IPS-11a (cell line): Measurements from ENCODE around the gene GTPBP2.
"Not testable (repeated sequence)": the region's sequence is repeated elsewhere in the genome, so short reads cannot be mapped to it uniquely, and the experiment has no call there.

Experiments used
- H3K4me3 ChIP-seq: one replicate; pipeline ENCODE4 v1.5.1; 2013; ENCODE audit warnings: low read depth, low read length, control low read depth

GTPBP2 gene

GRCh38 chr6:43658161-43658560 lies 29.1 kb upstream of the GTPBP2 start:
- no peak overlapping the region for H3K4me3 ChIP-seq

- H3K4me3 ChIP-seq = no peak overlapping the region
These were observed 28.2 kb upstream of the GTPBP2 start for GRCh38 chr6:43657221-43657802.

GRCh38 chr6:43652822-43653221 lies 23.8 kb upstream of the GTPBP2 start:
- not testable (repeated sequence) for H3K4me3 ChIP-seq

GRCh38 chr6:43648248-43648647 lies 19.2 kb upstream of the GTPBP2 start:
- H3K4me3 ChIP-seq = no peak overlapping the region

GRCh38 chr6:43647613-43648012 lies 18.5 kb upstream of the GTPBP2 start:
- H3K4me3 ChIP-seq = no peak overlapping the region

GRCh38 chr6:43645613-43645964 lies 16.5 kb upstream of the GTPBP2 start:
- peak overlapping the region; percentile 22 for H3K4me3 ChIP-seq

GRCh38 chr6:43644940-43645612 lies 16.0 kb upstream of the GTPBP2 start, which contains the start of gene RSPH9:
TSS of gene RSPH9 (plus strand) at chr6:43645036. CDS start at chr6:43645099, 63 bp downstream.
- peak within 1 kb of the TSS; percentile 58 for H3K4me3 ChIP-seq

- H3K4me3 ChIP-seq = no peak overlapping the region
These were observed 11.1 kb upstream of the GTPBP2 start for GRCh38 chr6:43639984-43640800.

- peak overlapping the region; percentile 88 for H3K4me3 ChIP-seq
These were observed 7.2 kb upstream of the GTPBP2 start for GRCh38 chr6:43636308-43636659.

GRCh38 chr6:43635387-43636307 lies 6.6 kb upstream of the GTPBP2 start, which contains the start of gene MAD2L1BP:
TSS of gene MAD2L1BP (plus strand) at chr6:43635840. CDS start at chr6:43635876, 36 bp downstream.
- peak within 1 kb of the TSS; percentile 88 for H3K4me3 ChIP-seq

- no peak overlapping the region for H3K4me3 ChIP-seq
These were observed 5.7 kb upstream of the GTPBP2 start for GRCh38 chr6:43634702-43635303.

GRCh38 chr6:43633002-43633401 lies 3.9 kb upstream of the GTPBP2 start:
- not testable (repeated sequence) for H3K4me3 ChIP-seq

- no peak overlapping the region for H3K4me3 ChIP-seq
These were observed 2.0 kb upstream of the GTPBP2 start for GRCh38 chr6:43630980-43631619.

GRCh38 chr6:43629505-43630300 lies 639 bp upstream of the GTPBP2 start:
- peak overlapping the region; percentile 78 for H3K4me3 ChIP-seq

GRCh38 chr6:43628393-43629103 lies 516 bp downstream of the GTPBP2 start:
- H3K4me3 ChIP-seq = peak overlapping the region; percentile 81

- no peak overlapping the region for H3K4me3 ChIP-seq
These were observed 1.8 kb downstream of the GTPBP2 start for GRCh38 chr6:43627008-43627825.

GRCh38 chr6:43625393-43625992 lies 3.6 kb downstream of the GTPBP2 start:
- no peak overlapping the region for H3K4me3 ChIP-seq
